Mesodermal cell (in vitro differentiated cells): ENCODE measurements around the gene CACNA1C.

Source experiments
- H3K27ac ChIP-seq: 2 replicates; pipeline ENCODE4 v1.7.0; 2013; ENCODE audit warnings: mild to moderate bottlenecking, low read depth, low read length, moderate library complexity; ENCODE audit not compliant: severe bottlenecking
- H3K36me3 ChIP-seq: 2 replicates; pipeline ENCODE4 v1.7.1; 2013; ENCODE audit warnings: mild to moderate bottlenecking, low read length, moderate library complexity; ENCODE audit not compliant: control insufficient read depth, insufficient read depth
- H3K4me1 ChIP-seq: one replicate; pipeline ENCODE4 v1.7.1; 2013; ENCODE audit warnings: mild to moderate bottlenecking, low read length; ENCODE audit not compliant: insufficient read depth, control insufficient read depth, poor library complexity, severe bottlenecking
- H3K4me3 ChIP-seq: 2 replicates; pipeline ENCODE4 v1.7.0; 2013; ENCODE audit warnings: low read length, control low read depth, mild to moderate bottlenecking; ENCODE audit not compliant: insufficient read depth, poor library complexity, severe bottlenecking; ENCODE audit errors: extremely low read depth
- H3K9me3 ChIP-seq: 2 replicates; pipeline ENCODE4 v1.7.1; 2013; ENCODE audit warnings: mild to moderate bottlenecking, low read length, moderate library complexity; ENCODE audit not compliant: control insufficient read depth
- WGBS, 2 experiments: methylation state at CpG; one replicate each; pipeline ENCODE4 v1.1.5; 2013; ENCODE audit warnings: missing lambda C conversion rate in 2 of 2; ENCODE audit not compliant: insufficient coverage in 2 of 2; 5-methylcytosine and 5-hydroxymethylcytosine counted together

CACNA1C gene

GRCh38 chr12:2536724-2537123 is 483.9 kb downstream of the CACNA1C start:
- no peaks in the 10 kb centered on the region for H3K36me3 ChIP-seq
- H3K9me3 ChIP-seq, result no peaks in the 10 kb centered on the region
- H3K4me1 ChIP-seq, result peaks cover 9% of the 10 kb centered on the region
- H3K27ac ChIP-seq, result no peak overlapping the region
- H3K4me3 ChIP-seq, result no peak overlapping the region
- WGBS, 2 experiments, result 75% methylated on average over 2 to 4 of the region's 4 CpGs

DNA sequence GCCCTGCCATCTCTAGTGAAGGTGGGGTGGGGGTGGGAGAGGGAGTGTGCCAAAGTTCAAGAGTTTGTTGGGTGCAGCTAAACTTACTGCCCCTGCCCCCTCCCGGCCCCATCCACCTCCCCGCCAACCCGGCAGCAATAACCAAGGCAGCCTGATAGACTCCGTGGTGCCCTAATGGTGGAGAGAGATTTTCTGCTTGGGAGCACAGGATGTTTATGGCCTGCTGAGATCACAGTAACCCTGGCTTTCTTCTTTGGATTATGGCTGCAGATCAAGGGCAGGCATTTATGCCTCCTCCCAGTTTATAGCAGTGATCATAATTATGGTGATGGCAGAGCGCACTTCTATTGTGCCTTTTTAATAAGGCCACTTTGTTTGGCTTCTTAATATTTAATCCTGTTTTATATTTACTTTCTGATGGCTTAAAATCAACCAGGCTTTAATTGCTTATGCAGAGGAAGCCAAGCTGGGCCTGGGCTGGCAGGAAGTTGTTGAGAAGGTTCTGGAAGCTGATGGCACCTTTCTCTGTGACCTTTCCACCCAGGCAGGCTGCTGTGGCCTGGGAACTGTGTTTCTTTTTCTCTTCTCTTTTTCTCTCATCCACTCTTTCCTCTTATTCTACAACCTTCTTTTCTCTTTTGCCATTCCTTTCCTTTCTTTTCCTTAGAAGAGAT is 485.2 kb downstream of the CACNA1C start:
- Histone ChIP-seq H3K9me3 (no peaks in the 10 kb centered on the region), H3K4me3 (no peak overlapping the region), H3K27ac (no peak overlapping the region), H3K36me3 (no peaks in the 10 kb centered on the region), H3K4me1 (peaks cover 8% of the 10 kb centered on the region)
- WGBS, 2 experiments, result 100% methylated on average over 1 of the region's 5 CpGs; no CpG with 5 or more reads in 1 of the 2 experiments

GRCh38 chr12:2539938-2540337 is 487.2 kb downstream of the CACNA1C start:
- no peaks in the 10 kb centered on the region for H3K9me3 ChIP-seq
- 84 to 100% methylated on average over 1 to 2 of the region's 8 CpGs for WGBS, 2 experiments
- no peak overlapping the region for H3K27ac ChIP-seq
- no peak overlapping the region for H3K4me3 ChIP-seq
- no peaks in the 10 kb centered on the region for H3K36me3 ChIP-seq
- peaks cover 8% of the 10 kb centered on the region for H3K4me1 ChIP-seq

DNA sequence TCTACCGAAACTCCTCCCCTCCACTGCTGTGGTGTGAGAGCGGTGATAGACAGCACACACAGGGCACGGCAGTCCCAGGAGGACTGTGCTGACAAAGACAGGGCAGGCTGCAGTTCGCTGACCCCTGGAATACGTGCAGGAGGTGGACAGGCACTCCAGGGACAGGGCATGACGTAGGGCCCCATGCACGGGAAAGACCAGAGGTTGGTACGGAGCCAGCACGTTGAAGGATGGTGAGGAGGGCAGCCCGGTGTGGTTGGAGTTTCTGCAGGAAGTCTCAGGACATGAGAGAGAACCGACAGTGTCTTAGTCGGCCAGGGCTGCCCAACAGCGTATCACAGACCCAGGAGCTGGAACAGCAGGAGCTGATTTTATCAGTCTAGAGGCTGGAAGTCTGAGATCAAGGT is 487.8 kb downstream of the CACNA1C start:
- no peak overlapping the region for H3K27ac ChIP-seq
- 83 to 86% methylated on average over 11 to 13 of the region's 13 CpGs for WGBS, 2 experiments
- H3K4me3 ChIP-seq, result no peak overlapping the region
- no peaks in the 10 kb centered on the region for H3K9me3 ChIP-seq
- H3K4me1 ChIP-seq, result peaks cover 7% of the 10 kb centered on the region
- H3K36me3 ChIP-seq, result no peaks in the 10 kb centered on the region

- Histone ChIP-seq H3K9me3 (no peaks in the 10 kb centered on the region), H3K27ac (no peak overlapping the region), H3K4me1 (no peaks in the 10 kb centered on the region), H3K36me3 (no peaks in the 10 kb centered on the region), H3K4me3 (no peak overlapping the region)
- 93 to 97% methylated on average over 9 to 13 of the region's 13 CpGs for WGBS, 2 experiments
Observed at GRCh38 chr12:2541631-2542204, 488.9 kb downstream of the CACNA1C start.

DNA sequence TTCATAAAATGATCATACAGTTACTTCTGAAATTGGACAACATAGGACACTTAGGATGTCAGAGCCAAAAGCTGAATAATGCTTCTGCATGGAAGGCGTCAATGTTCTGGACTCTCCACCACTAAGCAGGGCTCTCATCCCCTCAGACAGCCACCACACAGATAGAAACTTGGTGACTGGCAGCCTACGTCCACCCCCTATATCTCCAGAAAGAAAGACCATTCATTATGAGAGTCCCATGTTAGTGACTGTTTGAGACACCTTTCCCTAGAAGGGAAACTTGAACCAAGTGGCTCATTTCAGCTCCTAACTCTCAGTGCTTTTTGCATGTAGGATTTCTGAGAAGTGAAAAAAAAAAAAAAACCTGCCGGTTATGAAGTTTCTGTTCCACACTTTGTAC is 491.0 kb downstream of the CACNA1C start:
- Histone ChIP-seq H3K36me3 (no peaks in the 10 kb centered on the region), H3K4me1 (no peaks in the 10 kb centered on the region), H3K4me3 (no peak overlapping the region), H3K9me3 (no peaks in the 10 kb centered on the region), H3K27ac (no peak overlapping the region)
- 100% methylated on average over 2 of the region's 3 CpGs; no CpG with 5 or more reads in 1 of the 2 experiments for WGBS, 2 experiments

GRCh38 chr12:2544230-2544629 is 491.4 kb downstream of the CACNA1C start:
- no peaks in the 10 kb centered on the region for H3K36me3 ChIP-seq
- no peaks in the 10 kb centered on the region for H3K4me1 ChIP-seq
- no peak overlapping the region for H3K27ac ChIP-seq
- no peak overlapping the region for H3K4me3 ChIP-seq
- no peaks in the 10 kb centered on the region for H3K9me3 ChIP-seq

DNA sequence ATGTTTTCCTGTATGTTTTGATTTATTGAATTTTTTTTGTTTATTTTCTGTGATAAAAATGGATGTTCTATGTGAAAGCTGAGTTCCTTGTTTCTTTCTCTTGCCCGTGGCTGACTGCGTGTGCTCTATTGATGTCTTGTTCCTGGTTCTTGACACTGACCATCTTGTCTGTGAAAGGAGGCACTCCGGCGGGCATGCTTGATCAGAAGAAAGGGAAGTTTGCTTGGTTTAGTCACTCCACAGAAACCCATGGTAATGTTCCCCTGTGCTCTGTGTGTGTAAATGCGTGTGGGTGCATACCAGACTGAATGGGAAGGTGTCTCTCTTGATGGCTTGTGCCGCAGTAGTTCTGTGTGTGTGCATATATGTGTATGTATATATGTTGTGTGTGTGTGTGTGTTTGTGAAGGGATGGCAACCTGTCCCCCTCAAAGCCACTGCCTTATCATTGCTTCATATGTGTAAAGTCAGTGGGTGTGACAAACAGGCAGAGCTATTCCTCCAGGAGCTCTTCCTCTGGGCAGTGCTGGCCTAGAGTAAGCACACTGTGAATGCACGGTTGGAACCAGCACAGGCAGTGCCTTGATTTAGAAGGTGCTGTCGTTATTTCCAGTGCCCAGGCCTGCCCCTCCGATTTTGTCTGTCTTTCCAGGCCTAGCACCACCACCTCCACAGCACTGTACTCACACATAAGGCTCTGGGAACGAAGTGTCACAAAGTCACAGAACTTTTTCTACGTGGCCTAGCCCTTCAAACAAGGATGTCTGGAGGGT is 494.7 kb downstream of the CACNA1C start:
- Histone ChIP-seq H3K9me3 (no peaks in the 10 kb centered on the region), H3K4me3 (no peak overlapping the region), H3K27ac (no peak overlapping the region), H3K4me1 (peaks cover 11% of the 10 kb centered on the region), H3K36me3 (no peaks in the 10 kb centered on the region)
- WGBS, 2 experiments, result 89 to 93% methylated on average over 5 of the region's 11 CpGs

DNA sequence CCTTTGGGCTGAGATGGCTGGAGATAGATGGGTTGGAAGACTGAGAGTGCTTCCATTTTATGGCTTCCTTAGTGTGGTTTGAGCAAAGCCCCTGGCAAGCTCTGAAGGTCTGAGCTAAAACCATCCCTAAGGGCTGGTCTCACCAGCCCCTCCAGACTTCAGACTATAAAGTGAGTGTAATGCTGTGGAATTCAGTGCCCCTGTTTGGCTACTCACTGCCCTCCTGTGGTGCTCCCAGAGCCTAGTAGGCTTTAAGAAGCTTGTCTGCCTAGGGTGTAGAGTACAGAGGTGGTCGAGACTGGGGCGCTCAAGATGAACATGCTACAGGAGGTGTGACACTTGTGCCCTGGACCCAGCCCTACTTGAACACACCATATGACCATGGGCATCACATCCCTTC is 495.3 kb downstream of the CACNA1C start:
- 85 to 100% methylated on average over 2 of the region's 2 CpGs for WGBS, 2 experiments
- Histone ChIP-seq H3K4me1 (peaks cover 11% of the 10 kb centered on the region), H3K27ac (no peak overlapping the region), H3K4me3 (no peak overlapping the region), H3K9me3 (no peaks in the 10 kb centered on the region), H3K36me3 (no peaks in the 10 kb centered on the region)

GRCh38 chr12:2550561-2551411 is 498.0 kb downstream of the CACNA1C start:
- 87 to 91% methylated on average over 14 of the region's 17 CpGs for WGBS, 2 experiments
- H3K4me3 ChIP-seq, result no peak overlapping the region
- H3K36me3 ChIP-seq, result no peaks in the 10 kb centered on the region
- H3K4me1 ChIP-seq, result peaks cover 11% of the 10 kb centered on the region
- no peaks in the 10 kb centered on the region for H3K9me3 ChIP-seq
- H3K27ac ChIP-seq, result peak overlapping the region; percentile 7
